GM12878 (cell line): Measurements from ENCODE around the gene GSTO1.

Experiments used
- ATF7 ChIP-seq: fragments of 450-650 bp; IDR thresholded peaks from 2 replicates; pipeline ENCODE4 v1.6.1; 2016; ENCODE audit warnings: low read depth, mild to moderate bottlenecking
- BHLHE40 ChIP-seq, 2 experiments: fragments of 450-650 bp in 1 of 2; IDR thresholded peaks; 2 replicates each; pipeline ENCODE4 v1.6.1; 2011 to 2017; ENCODE audit warnings: low read depth in 2 of 2, borderline replicate concordance in 1 of 2, improper control_type of control experiment in 1 of 2, low read length in 1 of 2, mild to moderate bottlenecking in 1 of 2
- CTCF ChIP-seq, 3 experiments: IDR thresholded peaks in 2 of 3; conservative IDR thresholded peaks in 1 of 3; 2 replicates each; pipeline ENCODE4 v1.5.1; 2011; ENCODE audit warnings: low read depth in 3 of 3, low read length in 3 of 3, mild to moderate bottlenecking in 3 of 3, control low read depth in 2 of 3, moderate library complexity in 2 of 3, inconsistent platforms in 1 of 3, mixed read lengths in 1 of 3; ENCODE audit not compliant: control insufficient read depth in 2 of 3, insufficient read depth in 1 of 3; ENCODE audit errors: extremely low read depth in 1 of 3
- EP300 ChIP-seq, 2 experiments: fragments of 150-350 bp in 1 of 2; IDR thresholded peaks; 2 replicates each; pipeline ENCODE4 v1.6.1; 2011 to 2012; ENCODE audit warnings: low read depth in 2 of 2, low read length in 2 of 2, borderline replicate concordance in 1 of 2, improper control_type of control experiment in 1 of 2, inconsistent platforms in 1 of 2; ENCODE audit not compliant: control insufficient read depth in 1 of 2
- ETV6 ChIP-seq, 2 experiments: fragments of 450-650 bp in 1 of 2; IDR thresholded peaks in 1 of 2; conservative IDR thresholded peaks in 1 of 2; 2 replicates each; pipeline ENCODE4 v1.6.1; 2014; ENCODE audit warnings: antibody characterized with exemption in 1 of 2, borderline replicate concordance in 1 of 2, low read depth in 1 of 2, mild to moderate bottlenecking in 1 of 2, moderate library complexity in 1 of 2
- EZH2 ChIP-seq: IDR thresholded peaks from 2 replicates; pipeline ENCODE4 v1.6.1; 2012; ENCODE audit warnings: low read depth, mild to moderate bottlenecking, control low read depth, inconsistent platforms, low read length, borderline replicate concordance; ENCODE audit not compliant: control insufficient read depth
- NFIC ChIP-seq: IDR thresholded peaks from 2 replicates; pipeline ENCODE4 v1.6.1; 2012; ENCODE audit warnings: low read depth, mild to moderate bottlenecking, inconsistent platforms, low read length, moderate library complexity
- NFXL1 ChIP-seq: fragments of 450-650 bp; IDR thresholded peaks from 2 replicates; pipeline ENCODE4 v1.6.1; 2017; ENCODE audit warnings: antibody characterized with exemption, mild to moderate bottlenecking, borderline replicate concordance
- NRF1 ChIP-seq: conservative IDR thresholded peaks from 2 replicates; pipeline ENCODE4 v1.6.1; 2011; ENCODE audit warnings: mild to moderate bottlenecking, low read depth, low read length, improper control_type of control experiment
- PBX3 ChIP-seq: IDR thresholded peaks from 2 replicates; pipeline ENCODE4 v1.6.1; 2011; ENCODE audit warnings: mild to moderate bottlenecking, low read depth, low read length, moderate library complexity; ENCODE audit not compliant: insufficient replicate concordance
- RAD51 ChIP-seq: fragments of 450-650 bp; IDR thresholded peaks from 2 replicates; pipeline ENCODE4 v1.6.1; 2016; ENCODE audit warnings: moderate library complexity, mild to moderate bottlenecking, inconsistent platforms
- REST ChIP-seq: IDR thresholded peaks from 2 replicates; pipeline ENCODE4 v1.6.1; 2012; ENCODE audit warnings: mild to moderate bottlenecking, low read depth, low read length
- TAF1 ChIP-seq: IDR thresholded peaks from 2 replicates; pipeline ENCODE4 v1.6.1; 2011; ENCODE audit warnings: mild to moderate bottlenecking, low read depth, low read length, borderline replicate concordance
- TCF3 ChIP-seq: IDR thresholded peaks from 2 replicates; pipeline ENCODE4 v1.6.1; 2012; ENCODE audit warnings: low read depth, mild to moderate bottlenecking, low read length, borderline replicate concordance; ENCODE audit not compliant: insufficient read depth

GRCh38 chr10:104255311-104255981 is 754 bp downstream of the GSTO1 start:
- no peak for TF ChIP-seq TAF1
- no peak for TF ChIP-seq CTCF (IDR thresholded peaks at IDR 0.05 in 2 of 3, conservative IDR thresholded peaks at IDR 0.05 in 1 of 3; ENCODE audit: control insufficient read depth in 2 of 3, extremely low read depth in 1 of 3, insufficient read depth in 1 of 3, low read depth in 3 of 3, low read length in 3 of 3)
- no peak for TF ChIP-seq NRF1
- no peak for TF ChIP-seq BHLHE40 (IDR thresholded peaks at IDR 0.05; ENCODE audit: borderline replicate concordance in 1 of 2, low read depth in 2 of 2, low read length in 1 of 2)
- no peak for TF ChIP-seq EZH2
- no peak for TF ChIP-seq ATF7
- TF ChIP-seq NFXL1: no peak
- TF ChIP-seq PBX3: no peak
- TF ChIP-seq RAD51: no peak
- TF ChIP-seq EP300 (IDR thresholded peaks at IDR 0.05; ENCODE audit: borderline replicate concordance in 1 of 2, control insufficient read depth in 1 of 2, low read depth in 2 of 2, low read length in 2 of 2): no peak
- TF ChIP-seq REST: no peak
- no peak for TF ChIP-seq NFIC
- TF ChIP-seq TCF3: no peak
- no peak for TF ChIP-seq ETV6 (conservative IDR thresholded peaks at IDR 0.05 in 1 of 2, IDR thresholded peaks at IDR 0.05 in 1 of 2; ENCODE audit: borderline replicate concordance in 1 of 2, low read depth in 1 of 2)
